ENCODE measurements around the gene SRC. TPM values are rescaled to one million over a fixed set of nuclear protein-coding genes. Genes with fewer than 3 reads are reported as not detected.

The SRC gene
- total and polyA plus RNA-seq, 3 donors from 2014 or later, result 90.3 to 179 (median 143) TPM

DNA sequence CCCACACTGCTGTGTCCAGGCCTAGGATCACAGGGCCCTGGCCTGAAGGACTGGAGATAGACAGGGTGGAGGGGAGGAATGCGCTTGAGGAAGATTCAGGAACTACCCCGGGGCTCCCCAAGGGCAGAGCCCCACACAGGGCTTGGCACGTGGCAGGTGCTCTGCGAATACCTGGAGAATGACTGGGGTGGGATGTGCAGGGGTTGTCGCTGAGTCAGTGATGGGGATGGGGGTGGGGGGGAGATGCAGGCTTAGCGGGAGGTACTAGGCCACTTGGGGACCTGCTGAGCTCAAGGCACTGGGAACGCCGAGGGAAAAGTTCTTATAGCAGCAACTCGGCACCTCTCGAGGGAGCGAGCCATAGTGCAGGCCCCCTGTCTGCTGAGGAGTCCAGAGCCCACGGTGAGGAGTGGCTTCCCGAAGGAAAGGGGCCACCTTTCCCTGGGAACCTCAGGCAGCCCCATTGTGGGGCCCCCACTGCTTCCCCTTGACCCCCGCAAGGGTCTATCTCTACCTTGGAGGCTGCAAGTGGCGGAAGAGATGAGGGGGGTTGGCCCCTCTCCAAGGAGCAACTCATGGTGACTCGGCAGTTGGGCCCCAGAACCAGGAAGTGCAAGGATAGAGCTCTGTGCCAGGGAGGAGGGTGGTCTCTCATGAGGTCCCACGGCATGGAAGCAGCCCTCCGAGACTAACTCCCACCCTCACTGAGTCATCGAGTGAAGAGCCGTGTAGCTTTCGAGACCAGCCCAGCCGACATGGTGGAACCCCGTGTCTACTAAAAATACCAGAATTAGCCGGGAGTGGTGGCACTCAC is 33.1 kb downstream of the SRC start:
- no peak for DNase-seq
- Histone ChIP-seq H3K27ac (no peak overlapping the region), H3K9me3 (no peaks in the 10 kb centered on the region), H3K4me1 (peaks cover 15% of the 10 kb centered on the region), H3K4me3 (no peak overlapping the region), H3K36me3 (ENCODE audit: low read depth, missing control alignments) (no peaks in the 10 kb centered on the region), H3K27me3 (no peaks in the 10 kb centered on the region)
- 77 to 78% methylated on average over 22 to 24 of the region's 24 CpGs for WGBS, 2 donors
- TF ChIP-seq CTCF (IDR thresholded peaks at IDR 0.05) (no peak), POLR2A (IDR thresholded peaks at IDR 0.05) (no peak)
- intact Hi-C loops (cut with DNase I; ENCODE audit: low total_unique reads), result no loop called here

DNA sequence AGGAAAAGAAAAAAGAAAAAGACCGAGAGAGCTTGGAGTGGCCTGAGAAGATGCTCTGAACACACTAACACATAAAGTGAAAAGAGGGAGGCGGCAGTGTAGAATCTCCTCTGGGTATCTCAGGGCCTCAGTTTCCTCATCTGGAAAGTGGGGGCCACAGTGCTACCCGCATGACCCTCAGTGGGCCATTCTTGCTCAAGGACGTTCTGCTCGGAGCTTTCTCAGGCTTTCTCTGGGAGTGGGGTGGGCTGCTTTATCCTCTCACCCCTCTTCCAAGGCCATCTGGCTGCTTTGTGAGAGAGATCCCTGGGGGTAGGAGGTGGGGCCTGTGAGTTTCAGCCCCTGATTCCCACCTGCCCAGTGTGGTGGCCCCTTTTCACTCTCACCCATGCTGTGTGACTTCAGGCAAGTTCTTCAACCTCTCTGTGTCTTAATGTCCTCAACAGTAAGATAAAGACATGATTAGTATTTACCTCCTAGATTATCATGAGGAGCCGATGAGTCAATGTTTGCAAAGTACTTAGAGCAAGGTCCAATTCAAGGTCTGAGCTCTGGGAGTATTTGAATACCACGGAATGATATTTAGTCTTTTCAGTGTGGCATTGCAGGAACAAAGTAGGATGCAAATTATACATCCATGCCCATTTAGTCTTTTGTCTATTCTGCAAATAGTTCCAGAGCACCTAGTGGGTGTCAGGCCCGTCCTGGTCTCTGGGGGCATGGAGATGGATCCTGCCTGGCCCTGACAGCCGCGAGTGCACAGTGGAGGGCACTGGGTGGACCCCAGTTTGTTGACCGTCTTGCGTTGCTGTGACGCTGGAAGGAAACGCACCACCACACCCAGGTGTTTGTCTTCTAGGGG is 34.3 kb downstream of the SRC start:
- TF ChIP-seq POLR2A (IDR thresholded peaks at IDR 0.05) (no peak), CTCF (IDR thresholded peaks at IDR 0.05) (no peak)

DNA sequence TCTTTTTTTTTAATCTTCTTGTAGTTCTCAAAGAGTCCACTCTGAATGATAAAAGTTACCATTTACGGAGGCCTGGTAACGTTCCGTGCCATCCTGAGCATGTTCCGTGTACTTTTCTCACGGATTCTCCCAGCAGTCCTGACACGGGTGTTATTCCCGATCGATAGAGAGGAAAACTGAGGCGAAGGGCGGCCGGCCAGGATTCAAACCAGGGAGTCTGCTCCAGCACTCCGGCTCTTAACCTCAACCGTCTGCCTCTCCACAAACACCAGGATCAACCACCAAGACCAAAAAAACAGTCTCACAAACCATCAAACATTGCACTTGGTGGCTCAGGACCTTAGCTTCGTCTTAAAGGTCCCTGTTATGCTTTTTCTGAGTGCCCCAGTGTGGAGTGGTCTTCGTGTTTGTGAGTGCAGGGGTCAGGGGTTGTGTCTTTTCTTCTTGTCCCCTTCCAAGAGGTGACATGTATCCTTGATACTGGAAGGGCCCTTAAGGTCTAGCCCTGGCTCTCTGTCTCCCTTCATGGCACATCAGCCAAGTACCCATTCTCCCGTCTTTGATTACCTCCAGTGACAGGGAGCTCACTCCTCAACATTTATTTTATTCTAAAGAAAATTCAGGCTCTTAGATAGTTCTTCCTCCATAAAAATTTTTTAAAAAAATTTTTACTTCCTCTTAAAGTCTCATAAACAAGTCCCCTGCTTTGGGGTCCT is 35.1 kb downstream of the SRC start:
- no peaks in the 10 kb centered on the region for H3K36me3 ChIP-seq (ENCODE audit: low read depth, missing control alignments)
- intact Hi-C loops (cut with DNase I; ENCODE audit: low total_unique reads), result loop anchor here (10.0 kb wide), 1 partner anchor 96 kb away; the partner anchor contains the start of gene MANBAL
- H3K4me1 ChIP-seq, result peaks cover 17% of the 10 kb centered on the region
- H3K27ac ChIP-seq, result no peak overlapping the region
- no peaks in the 10 kb centered on the region for H3K27me3 ChIP-seq
- no peak overlapping the region for H3K4me3 ChIP-seq
- TF ChIP-seq CTCF (IDR thresholded peaks at IDR 0.05), result no peak
- TF ChIP-seq POLR2A (IDR thresholded peaks at IDR 0.05), result no peak
- WGBS, 2 donors, result 73 to 83% methylated on average over 16 of the region's 16 CpGs
- no peaks in the 10 kb centered on the region for H3K9me3 ChIP-seq
- no peak for DNase-seq

More for the DNA sequence above, 34.3 kb downstream of the SRC start:
- WGBS, 2 donors, result 48 to 73% methylated on average over 14 of the region's 14 CpGs
- Histone ChIP-seq H3K36me3 (ENCODE audit: low read depth, missing control alignments) (no peaks in the 10 kb centered on the region), H3K4me3 (no peak overlapping the region), H3K9me3 (no peaks in the 10 kb centered on the region), H3K27me3 (no peaks in the 10 kb centered on the region), H3K4me1 (peaks cover 17% of the 10 kb centered on the region), H3K27ac (peak overlapping the region in 1 of 2 donors; percentile 9)
- intact Hi-C loops (cut with DNase I; ENCODE audit: low total_unique reads), result loop anchor here (10.0 kb wide), 1 partner anchor 95 kb away; the partner anchor contains the start of gene MANBAL
- no peak for DNase-seq

DNA sequence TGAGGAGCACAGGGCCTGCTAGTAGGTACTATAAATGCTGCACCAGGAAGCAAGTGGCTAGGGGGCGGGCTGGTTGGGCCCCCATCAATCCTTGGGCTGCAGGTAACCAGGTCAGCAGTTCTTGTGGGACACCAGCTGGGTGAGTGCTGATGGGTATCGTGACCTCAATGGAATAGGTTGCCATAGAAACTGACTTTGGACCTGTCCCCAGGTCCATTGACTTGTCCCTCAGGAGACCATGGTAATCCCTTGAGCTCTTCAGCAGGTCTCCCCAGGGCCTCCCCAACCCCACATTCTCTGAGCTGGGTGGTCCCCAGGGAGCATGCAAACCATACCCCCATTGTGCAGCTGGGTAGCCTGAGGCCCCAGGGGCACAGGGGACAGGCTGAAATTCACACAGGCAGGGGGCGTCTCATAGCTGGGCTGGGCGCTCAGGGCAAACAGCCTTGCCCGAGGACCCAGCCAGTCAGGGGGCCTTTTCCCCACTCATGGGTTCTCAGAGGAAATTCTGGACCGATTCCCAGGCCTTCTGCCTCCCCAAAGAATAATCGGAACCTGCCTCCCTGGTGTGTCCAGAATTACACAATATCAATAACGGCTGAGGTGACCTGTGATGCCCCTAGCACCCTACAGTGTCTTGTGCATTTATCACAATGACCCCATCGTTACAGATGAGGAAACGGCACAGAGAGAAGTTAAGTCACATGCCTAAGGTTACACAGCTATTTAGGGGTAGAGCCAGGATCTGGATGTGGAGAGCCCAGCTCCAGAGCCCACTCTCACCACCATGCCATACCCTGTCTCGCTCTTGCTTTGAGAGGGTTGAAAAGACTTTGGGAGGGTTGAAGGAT is 35.9 kb downstream of the SRC start:
- Histone ChIP-seq H3K27ac (peak overlapping the region in 1 of 2 donors; percentile 64), H3K4me3 (no peak overlapping the region), H3K9me3 (no peaks in the 10 kb centered on the region), H3K36me3 (ENCODE audit: low read depth, missing control alignments) (no peaks in the 10 kb centered on the region), H3K27me3 (no peaks in the 10 kb centered on the region), H3K4me1 (peaks cover 17% of the 10 kb centered on the region)
- intact Hi-C loops (cut with DNase I; ENCODE audit: low total_unique reads), result loop anchor here (10.0 kb wide), 1 partner anchor 97 kb away; the partner anchor contains the start of gene MANBAL
- WGBS, 2 donors, result 68 to 73% methylated on average over 8 to 11 of the region's 11 CpGs
- TF ChIP-seq POLR2A (IDR thresholded peaks at IDR 0.05), result no peak
- TF ChIP-seq CTCF (IDR thresholded peaks at IDR 0.05), result no peak
- no peak for DNase-seq
